NCI-H2196 (cell line): Measurements from ENCODE around the gene AVP.
"Not testable (repeated sequence)": the region's sequence is repeated elsewhere in the genome, so short reads cannot be mapped to it uniquely, and the experiment has no call there.

Experiments
- DNase-seq: peaks from one replicate; lab custom pipeline; 2025; ENCODE audit not compliant: unreplicated experiment; lab: John Stamatoyannopoulos, UW

The AVP gene

DNA sequence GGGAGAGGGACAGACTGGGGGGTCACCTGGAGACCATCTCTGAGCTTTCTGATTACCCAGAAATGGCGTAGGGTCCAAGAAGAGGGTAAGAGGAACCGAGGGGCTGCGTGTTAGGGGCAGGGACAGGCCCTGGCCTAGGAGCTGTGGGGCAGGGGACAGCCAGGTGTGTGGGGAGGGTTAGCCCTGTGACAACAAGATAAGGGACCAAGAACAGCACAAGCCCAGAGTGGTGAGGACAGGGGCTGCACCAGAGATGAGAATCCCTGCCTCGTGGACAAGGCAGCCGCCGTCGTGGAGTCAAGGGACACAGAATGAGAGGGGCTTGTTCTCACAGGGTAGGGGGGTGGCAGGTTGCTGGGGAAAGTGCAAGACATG lies 449 bp upstream of the AVP start:
- DNase-seq: no peak

DNA sequence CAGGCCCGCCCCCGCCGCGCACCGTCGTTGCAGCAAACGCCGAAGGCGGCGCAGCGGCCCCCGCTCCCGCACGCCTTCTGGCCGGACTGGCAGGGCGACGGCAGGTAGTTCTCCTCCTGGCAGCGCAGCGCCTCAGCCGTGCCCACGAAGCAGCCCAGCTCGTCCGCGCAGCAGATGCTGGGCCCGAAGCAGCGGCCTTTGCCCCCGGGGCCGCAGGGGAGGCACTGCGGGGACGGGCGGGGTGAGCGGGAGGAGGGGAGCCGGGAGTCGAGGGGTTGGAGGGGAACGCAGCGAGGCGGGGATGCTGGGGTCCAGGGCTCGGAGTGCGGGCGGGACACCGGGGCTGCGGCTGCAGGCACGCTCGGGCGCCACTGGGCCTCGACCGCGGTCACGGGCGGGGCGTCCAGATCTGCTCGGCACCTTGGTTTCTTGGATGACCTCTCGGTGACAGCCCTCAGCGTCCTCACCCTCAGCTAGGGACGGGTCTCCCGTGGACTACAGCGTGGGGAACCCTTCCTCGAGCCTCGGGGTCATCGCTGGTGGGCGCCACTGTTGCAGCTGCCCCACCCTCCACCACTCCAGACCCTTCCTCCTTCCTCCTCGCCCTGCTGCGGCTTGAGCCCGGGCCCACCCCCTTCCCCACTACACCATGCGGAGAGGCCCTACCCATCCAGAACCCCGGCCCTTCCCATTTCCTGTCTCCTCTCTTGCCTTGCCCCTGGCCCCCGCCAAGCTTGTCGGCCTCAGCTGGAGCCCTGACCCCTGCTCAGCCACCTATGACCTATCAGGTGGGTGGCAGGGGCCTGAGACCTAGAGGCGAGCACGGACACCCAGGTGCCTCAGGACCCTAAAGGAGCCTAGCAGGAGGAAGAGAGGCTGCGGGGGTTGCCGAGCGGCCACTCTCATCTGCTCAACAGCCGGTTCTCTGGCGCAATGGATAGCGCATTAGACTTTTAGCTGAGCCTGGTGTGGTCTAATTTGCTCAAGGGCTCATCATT lies 1.3 kb downstream of the AVP start:
- DNase-seq: no peak

DNA sequence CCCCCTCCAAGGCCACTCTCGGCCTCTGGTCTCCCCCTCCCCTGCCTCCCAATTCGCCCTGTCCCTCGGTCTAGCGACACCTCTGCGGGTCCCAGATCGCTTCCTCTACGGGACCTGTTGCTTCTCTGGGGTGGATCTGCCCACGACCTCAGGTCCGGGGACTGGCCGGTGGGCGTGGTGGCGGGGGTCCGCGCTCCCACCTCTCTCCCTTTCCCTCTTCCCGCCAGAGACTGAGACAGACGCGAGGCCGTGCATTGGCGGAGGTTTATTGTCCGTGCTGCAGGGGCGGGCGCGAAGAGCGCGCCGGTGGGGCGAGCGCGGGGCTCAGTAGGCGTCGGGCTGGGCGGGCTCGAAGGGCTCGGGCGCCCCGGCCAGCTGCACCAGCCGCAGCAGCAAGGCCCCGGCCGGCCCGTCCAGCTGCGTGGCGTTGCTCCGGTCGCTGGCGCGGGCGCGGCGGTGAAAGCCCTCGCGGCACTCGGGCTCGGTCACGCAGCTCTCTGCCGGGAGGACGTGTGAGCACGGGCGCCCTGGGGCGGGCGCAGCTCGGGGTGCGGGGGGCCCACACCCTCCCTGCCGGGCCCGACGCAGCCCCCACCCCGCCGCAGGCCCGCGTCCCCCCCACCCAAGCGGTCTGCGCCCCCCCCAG lies 2.1 kb downstream of the AVP start:
- DNase-seq: no peak

DNA sequence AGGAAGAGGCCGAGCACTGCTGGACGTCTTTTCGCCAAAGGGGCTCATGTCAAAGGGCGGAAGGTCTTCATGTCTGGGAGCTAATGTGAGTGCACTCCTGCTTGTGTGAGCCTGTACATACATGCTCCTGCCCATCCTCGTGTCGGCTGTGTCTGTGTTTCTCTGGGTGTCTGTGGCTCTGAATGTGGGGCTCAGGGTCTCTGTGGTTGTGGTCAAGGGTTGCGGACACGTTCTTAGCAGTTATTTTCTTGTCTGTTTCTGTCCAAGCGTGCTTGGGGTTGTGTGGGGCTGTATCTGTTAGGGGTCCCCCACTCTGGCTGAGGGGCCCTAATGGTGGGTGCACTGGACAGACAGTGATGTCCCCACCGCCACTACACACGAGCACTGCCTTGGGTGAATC lies 2.9 kb downstream of the AVP start:
- no peak for DNase-seq

DNA sequence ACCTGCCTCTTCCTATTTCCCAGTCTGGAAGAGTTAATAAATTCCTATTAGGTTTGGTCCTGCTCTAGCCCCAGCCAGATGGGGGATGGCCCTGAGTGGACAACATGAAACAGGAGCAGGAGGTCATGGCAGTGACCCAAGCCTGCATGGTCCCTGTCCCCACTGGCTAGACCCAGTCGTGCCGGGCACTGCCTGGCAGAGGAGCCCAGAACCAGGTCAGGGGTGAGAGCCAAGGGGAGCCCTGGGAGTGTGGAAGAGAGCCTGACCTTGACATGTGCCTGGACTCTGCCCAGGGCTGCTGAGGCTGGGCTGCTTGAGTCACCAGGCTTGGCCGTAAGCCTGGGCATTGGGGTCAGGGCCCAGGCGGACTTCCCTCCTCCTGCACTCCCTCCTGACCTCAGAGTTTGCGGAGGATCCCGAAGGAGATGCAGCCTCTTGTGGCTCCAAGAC lies 3.6 kb downstream of the AVP start:
- no peak for DNase-seq

DNA sequence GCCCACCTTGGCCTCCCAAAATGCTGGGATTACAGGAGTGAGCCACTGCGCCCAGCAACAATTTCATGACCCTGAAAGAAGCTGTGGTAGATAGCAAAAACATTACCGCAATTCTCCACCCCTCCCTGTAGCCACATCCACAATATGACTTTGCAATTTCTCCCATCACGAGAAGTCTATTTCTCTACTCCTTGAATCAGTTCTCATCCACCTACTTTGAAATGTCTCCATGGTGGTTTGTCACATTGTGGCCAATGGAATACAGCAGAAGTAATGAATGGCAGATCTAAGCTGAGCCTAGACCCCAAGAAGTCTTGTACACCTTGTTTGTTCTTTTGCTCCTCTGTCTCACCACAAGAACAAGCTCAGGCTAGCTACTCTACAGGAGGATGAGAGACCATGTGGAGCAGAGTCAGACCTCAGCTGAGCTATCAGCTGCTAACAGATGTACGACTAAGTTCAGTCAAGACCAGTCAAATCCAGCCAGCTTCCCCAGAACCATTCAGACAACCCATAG lies 6.8 kb downstream of the AVP start:
- DNase-seq: no peak

DNA sequence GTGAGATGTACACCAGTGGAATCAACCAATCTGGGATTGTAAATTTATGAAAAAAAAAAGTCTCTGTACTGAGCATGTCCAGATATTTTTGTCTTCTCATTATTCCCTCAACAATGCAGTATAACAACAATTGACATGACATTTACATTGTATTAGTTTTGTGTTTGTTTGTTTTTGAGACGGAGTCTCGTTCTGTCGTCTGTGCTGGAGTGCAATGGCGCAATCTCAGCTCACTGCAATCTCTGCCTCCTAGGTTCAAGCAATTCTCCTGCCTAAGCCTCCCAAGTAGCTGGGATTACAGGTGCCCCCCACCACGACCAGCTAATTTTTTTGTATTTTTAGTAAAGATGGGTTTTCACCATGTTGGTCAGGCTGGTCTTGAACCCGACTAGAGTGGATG lies 9.2 kb downstream of the AVP start:
- not testable (repeated sequence) for DNase-seq

DNA sequence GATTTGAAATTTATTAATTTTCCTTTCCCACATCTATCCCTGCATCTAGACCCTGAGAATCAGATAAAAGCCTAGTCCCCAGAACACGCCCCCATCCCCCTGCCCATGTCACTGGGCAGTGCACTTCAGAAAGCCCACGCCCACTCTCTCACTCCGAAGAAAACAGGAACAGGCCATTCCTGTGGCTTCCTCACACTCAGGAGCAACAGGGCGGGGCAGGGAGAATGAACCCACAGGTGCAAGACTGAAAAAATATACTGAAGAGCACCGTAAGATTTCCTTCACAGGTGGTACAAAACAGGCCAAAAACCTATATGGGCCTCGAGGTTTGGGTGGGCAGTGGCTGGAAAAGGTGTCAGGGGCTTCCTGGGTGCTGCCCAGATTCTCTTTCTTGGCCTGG lies 9.7 kb downstream of the AVP start:
- DNase-seq: no peak

DNA sequence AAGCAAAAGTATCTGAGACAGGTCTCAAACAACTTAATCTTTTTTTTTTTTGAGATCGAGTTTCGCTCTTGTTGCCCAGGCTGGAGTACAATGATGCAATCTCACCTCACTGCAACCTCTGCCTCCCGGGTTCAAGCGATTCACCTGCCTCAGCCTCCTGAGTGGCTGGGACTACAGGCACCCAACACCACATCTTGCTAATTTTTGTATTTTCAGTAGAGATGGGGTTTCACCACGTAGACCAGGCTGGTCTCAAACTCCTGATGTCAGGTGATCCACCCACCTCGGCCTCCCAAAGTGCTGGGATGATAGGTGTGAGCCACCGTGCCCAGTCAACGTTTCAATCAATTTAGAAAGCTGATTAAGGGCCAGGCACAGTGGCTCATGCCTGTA lies 11.3 kb downstream of the AVP start:
- DNase-seq: not testable (repeated sequence)

DNA sequence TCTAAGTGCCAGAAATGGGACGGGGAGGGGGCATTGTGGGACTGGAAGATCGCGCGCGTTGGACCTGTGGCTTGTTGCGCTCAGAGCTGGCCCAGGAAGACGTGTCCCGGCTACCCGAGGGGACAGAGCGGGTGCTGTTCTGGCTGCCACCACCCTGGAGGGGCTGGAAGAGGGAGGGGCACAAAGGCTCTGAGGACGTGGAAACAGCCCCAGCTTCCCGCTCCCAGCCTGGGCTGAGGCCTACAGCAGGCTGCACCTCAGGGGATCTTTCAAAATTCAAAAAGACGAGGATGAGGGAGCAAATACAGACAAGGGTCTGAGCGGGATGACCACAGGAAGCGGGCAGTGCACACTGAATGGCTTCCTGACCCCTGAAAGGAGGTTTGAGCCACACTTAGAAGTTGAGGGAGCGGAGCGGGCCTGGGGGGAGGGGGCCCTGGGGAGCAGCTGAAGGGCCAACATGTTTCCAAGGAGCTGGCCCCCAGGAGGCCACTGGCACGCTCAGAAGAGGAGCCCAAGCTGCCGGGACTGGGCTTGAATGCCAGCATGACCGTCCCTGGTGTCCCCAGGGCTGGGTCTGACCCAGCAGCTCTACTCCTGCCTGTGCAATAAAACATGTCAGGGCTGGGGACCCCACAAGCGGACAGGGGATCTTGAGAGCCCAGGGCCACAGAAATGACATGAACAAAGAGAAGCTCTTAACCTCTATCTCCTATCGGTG lies 11.8 kb downstream of the AVP start:
- no peak for DNase-seq

DNA sequence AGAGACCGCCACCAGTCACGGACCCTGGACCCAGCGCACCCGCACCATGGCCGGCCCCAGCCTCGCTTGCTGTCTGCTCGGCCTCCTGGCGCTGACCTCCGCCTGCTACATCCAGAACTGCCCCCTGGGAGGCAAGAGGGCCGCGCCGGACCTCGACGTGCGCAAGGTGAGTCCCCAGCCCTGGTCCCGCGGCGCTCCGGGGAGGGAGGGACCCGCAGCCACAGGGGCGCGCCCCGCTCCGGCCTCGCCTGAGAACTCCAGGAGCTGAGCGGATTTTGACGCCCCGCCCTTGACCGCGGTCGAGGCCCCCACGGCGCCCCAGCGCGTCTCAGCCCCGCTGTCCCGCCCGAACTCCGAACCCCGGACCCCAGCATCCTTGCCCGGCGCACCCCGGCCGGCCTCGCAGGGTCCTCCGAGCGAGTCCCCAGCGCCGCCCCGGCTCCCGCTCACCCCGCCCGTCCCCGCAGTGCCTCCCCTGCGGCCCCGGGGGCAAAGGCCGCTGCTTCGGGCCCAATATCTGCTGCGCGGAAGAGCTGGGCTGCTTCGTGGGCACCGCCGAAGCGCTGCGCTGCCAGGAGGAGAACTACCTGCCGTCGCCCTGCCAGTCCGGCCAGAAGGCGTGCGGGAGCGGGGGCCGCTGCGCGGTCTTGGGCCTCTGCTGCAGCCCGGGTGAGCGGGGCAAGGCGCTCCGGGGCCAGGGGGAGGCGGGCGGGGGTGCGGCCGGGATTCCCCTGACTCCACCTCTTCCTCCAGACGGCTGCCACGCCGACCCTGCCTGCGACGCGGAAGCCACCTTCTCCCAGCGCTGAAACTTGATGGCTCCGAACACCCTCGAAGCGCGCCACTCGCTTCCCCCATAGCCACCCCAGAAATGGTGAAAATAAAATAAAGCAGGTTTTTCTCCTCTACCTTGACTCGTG lies 12.7 kb downstream of the AVP start, which contains the start of gene OXT:
Gene OXT, plus strand, starts transcription at position 11 of the 920 bp plus-strand sequence. Its CDS starts 36 bp downstream, at position 47.
- DNase-seq: no peak

DNA sequence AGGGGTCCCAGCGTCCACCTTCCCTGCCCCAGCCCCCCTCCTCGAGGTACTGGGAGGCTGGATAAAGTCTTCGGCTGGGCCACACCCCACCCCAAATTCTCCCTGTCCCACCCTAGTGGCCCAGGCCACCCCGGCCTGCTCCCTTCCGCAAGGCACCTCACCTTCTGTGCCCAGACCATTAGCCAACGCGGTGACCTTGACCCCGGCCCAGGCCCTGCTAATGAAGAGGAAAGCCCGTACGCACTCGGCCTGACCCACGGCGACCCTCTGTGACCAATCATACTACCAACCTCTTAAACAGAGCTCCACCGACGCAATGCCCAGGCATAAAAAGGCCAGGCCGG lies 13.3 kb downstream of the AVP start:
- no peak for DNase-seq

DNA sequence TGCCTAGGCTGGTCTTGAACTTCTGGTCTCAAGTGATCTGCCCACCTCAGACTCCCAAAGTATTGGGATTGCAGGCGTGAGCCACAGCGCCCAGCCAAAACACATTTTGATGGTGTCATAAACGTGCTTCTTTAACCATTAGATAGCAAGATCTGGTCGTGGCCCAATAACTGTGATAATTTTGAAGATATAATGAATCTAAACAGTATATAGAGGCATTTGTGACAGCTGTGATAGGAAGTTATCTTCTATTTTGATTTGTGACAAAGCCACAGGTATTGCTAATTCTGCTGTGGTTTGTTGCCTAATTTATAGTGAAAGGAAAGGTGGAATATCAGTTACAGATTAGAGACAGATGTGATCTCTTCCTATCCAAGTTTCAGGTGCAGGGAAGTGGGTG lies 13.8 kb downstream of the AVP start:
- DNase-seq: no peak

DNA sequence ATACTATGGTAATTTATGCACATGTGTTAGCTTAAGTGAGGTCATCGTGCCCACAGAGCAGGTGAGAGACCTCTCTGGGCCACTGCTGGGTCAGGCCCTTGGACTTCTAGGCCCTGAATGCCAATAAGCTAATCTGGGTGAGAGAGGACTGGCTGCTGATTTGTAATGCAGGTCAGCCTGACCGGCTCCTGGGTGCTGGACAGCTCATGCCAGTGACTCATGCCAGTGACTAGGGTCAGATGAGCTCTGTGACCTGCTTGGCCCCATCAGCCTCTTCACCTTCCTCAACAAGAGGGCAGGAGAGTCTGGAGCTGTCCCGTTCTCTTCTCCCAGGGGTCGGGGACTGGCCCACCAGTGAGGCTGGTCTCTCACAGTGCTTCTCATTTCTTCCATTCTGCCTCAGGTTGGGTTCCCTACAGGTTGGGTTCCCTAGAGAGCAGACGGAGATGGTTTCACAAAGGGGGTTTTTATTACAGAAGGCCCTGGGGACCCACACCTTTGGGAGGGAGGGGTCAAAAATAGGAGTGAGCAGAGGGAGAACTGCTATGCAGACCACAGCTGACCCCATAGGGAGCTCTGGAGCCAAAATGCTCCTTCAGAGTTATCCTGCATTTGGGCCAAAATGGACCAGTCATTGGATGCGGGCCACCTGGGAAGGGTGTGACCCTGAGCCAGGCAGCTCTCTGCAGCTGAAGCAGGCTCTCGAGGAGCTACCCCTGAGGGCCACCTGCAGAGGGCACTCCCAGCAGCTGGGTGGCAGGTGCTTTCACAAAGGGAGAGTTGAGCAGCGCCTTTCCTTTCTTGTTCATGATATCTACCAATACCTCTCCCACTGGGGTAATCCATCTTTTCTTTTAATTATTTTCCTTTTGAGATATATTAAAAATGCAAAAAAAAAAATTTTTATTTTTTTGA lies 15.3 kb downstream of the AVP start:
- DNase-seq: peak; percentile 54

DNA sequence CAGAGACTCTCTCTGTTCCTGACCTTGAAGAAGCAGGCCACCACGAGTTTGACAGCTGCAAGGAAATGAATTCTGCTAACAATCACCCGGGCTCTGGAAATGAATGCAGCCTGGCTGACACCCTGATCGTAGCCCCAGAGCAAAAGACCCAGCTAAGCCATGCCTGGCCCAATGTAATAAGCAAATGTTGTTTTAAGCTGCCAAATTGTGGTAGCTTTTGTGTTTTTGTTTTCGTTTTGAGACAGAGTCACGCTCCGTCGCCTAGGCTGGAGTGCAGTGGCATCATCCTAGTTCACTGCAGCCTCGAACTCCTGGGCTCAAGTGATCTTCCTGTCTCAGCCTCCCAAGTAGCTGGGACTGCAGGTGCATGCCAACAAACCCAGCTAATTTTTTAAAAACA lies 16.4 kb downstream of the AVP start:
- DNase-seq: no peak

DNA sequence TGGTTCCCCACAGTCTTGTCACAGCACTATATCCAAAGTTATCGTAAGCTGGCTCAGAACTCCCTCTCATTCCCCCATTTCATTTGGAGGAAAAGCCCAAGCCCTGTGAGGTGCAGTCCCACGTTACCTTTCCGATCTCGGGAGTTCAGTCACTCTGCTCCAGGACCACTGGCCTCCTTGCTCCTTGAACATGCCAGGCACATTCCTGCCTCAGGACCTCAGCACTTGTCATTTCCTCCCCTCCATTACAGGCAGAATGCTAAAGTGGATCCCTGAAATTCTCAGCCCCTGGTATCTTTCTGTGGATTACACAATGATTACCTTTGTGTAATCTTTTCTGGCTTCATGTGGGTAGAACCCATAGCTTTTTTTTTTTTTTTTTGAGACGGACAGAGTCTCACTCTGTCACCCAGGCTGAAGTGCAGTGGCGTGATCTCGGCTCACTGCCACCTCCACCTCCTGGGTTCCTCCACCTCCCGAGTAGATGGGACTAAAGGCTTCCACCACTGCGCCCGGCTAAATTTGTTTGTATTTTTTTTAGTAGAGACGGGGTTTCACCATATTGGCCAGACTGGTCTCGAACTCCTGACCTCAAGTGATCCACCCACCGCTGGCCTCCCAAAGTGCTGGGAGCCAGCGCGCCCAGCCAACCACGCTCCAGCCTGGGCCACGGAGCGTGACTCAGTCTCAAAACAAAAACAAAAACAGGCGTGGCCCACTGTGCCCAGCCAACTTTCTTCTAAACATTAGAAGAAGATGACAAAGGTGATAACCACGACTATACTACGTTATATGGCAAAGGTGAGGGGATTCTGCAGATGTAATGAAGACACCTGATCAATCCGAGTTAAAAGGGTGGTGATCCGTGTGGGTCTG lies 17.1 kb downstream of the AVP start:
- no peak for DNase-seq

DNA sequence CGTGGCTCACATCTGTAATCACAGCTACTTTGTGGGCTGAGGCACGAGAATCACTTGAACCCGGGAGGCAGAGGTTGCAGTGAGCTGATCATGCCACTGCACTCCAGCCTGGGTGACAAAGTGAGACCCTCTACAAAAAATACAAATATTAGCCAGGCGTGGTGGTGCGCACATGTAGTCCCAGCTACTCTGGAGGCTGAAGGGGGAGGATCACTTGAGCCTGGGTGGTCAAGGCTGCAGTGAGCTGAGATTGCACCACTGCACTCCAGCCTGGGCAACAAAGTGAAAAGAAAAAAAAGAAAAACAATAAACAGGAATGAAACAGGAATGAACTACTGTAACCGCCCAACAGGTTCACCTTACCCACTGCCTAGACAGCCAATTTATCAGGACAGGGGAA lies 20.4 kb downstream of the AVP start:
- DNase-seq: not testable (repeated sequence)

DNA sequence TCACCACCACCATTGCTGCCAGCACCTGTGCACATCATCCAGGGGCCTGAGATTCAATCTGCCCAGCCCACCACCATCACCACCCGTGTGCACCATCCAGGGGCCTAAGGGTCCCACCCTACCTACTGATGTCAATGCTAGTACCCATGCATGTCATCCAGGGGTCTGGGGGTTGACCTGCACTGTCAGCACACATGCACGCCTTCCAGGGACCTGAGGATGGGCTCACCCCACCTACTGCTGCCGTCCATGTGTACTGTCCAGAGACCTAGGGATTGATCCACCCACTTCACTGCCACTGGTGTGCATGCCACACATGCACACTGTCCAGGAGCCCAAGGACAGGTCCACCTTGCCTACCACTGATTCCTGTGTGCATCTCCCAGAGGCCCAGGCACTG lies 25.0 kb downstream of the AVP start:
- no peak for DNase-seq
